Measurements from ENCODE around the gene DSPP.
"Not testable (repeated sequence)": the region's sequence is repeated elsewhere in the genome, so short reads cannot be mapped to it uniquely, and the experiment has no call there.

The DSPP gene

GRCh38 chr4:87608229-87608628 lies at the start of gene DSPP:
TSS of gene DSPP (plus strand) at chr4:87608529. CDS start at chr4:87610909, 2,380 bp downstream.
- DNase-seq (no peak), ATAC-seq (replicated peaks) (no peak)
- no peaks in the 10 kb centered on the region for H3K36me3 Mint-ChIP-seq
- H3K4me1 Mint-ChIP-seq, result no peaks in the 10 kb centered on the region
- no peak within 1 kb of the TSS for H3K4me3 Mint-ChIP-seq
- no peaks in the 10 kb centered on the region for H3K9me3 Mint-ChIP-seq
- H3K27ac Mint-ChIP-seq, result no peak within 1 kb of the TSS
- H3K27me3 Mint-ChIP-seq, result no peaks in the 10 kb centered on the region

- Mint-ChIP-seq H3K4me3 (peak overlapping the region in 1 of 2 donors; percentile 25), H3K36me3 (no peaks in the 10 kb centered on the region), H3K4me1 (peaks cover 3 to 6% of the 10 kb centered on the region in 2 donors), H3K9me3 (no peaks in the 10 kb centered on the region), H3K27me3 (no peaks in the 10 kb centered on the region), H3K27ac (no peak overlapping the region)
- ATAC-seq (replicated peaks), result peak; percentile 99 to 100
- DNase-seq, result peak; percentile 36
These were observed 49.1 kb upstream of the DSPP start for GRCh38 chr4:87559090-87559837.

DNA sequence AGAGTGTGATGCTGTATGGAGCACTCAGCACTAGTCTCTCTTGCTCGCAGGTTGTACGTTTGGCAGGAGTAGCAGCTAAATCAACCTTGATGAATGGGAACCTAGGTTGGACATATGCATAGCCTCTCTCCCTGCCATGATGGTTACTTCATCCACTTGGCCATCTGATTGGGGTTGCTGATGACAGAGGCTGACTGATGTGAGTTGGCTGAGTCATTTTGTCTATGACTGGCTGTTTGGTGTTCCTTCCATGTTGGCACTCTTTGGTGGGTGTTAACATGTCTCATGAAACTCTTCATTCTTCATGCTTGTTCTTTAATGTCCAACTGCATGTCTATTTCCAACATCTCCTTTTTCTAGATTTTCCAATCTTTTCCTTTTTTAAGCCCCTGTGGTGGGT lies 47.5 kb upstream of the DSPP start:
- no peak overlapping the region for H3K4me3 Mint-ChIP-seq
- no peak for ATAC-seq (replicated peaks)

DNA sequence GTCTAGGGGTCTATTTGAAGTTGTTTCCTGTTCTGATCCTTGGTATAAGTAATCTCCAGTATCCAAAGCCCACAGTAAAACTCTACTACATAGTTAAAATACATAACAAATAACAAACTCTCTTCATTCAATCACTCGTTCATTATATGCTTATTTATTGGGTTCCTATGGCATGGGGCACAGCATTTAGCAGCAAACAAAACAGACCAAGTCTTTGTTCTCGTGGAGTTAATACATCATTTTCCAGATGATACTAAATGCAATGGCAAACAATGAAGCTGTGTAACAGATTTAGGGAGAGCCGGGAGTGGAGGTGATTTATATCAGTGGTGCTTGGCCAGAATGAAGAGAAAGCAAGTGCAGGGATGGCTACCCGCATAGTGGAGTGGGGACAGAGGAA lies 42.6 kb upstream of the DSPP start:
- peaks cover 0 to 1% of the 10 kb centered on the region in 2 donors for H3K27me3 Mint-ChIP-seq
- H3K36me3 Mint-ChIP-seq, result no peaks in the 10 kb centered on the region
- H3K4me3 Mint-ChIP-seq, result no peak overlapping the region
- ATAC-seq (replicated peaks) (no peak), DNase-seq (no peak)
- no peaks in the 10 kb centered on the region for H3K4me1 Mint-ChIP-seq
- no peak overlapping the region for H3K27ac Mint-ChIP-seq
- H3K9me3 Mint-ChIP-seq, result no peaks in the 10 kb centered on the region

More for the DNA sequence above, 47.5 kb upstream of the DSPP start:
- Mint-ChIP-seq H3K9me3 (no peaks in the 10 kb centered on the region), H3K27me3 (no peaks in the 10 kb centered on the region), H3K27ac (no peak overlapping the region), H3K36me3 (no peaks in the 10 kb centered on the region), H3K4me1 (peaks cover 3 to 6% of the 10 kb centered on the region in 2 donors)
- DNase-seq, result no peak

- H3K4me3 Mint-ChIP-seq, result no peak overlapping the region
- no peak for DNase-seq
- H3K9me3 Mint-ChIP-seq, result no peaks in the 10 kb centered on the region
- H3K4me1 Mint-ChIP-seq, result no peaks in the 10 kb centered on the region
- H3K27ac Mint-ChIP-seq, result no peak overlapping the region
- no peaks in the 10 kb centered on the region for H3K36me3 Mint-ChIP-seq
- no peak for ATAC-seq (replicated peaks)
- peaks cover 0 to 5% of the 10 kb centered on the region in 2 donors for H3K27me3 Mint-ChIP-seq
These were observed 42.1 kb upstream of the DSPP start for GRCh38 chr4:87566276-87566675.

DNA sequence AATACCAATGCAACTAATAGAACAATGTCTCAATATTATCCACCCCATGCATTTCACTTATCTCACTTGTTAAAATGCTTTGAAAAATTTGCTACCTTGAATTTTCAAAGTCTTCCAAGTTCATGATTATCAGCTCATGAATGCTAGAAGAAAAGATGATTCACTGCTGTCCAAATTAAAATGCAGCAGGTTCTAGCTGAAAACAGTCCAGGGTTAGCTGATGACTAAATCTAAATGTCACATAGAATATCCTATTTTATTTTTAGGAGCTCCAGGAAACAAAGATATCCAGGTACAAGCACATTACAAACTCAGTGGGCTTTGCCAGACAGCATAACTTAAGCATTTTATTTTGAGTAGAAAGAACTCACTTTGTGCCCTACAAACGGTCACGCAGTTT lies 41.1 kb upstream of the DSPP start:
- Mint-ChIP-seq H3K27ac (no peak overlapping the region), H3K4me1 (no peaks in the 10 kb centered on the region), H3K9me3 (no peaks in the 10 kb centered on the region), H3K36me3 (no peaks in the 10 kb centered on the region), H3K27me3 (peaks cover 0 to 5% of the 10 kb centered on the region in 2 donors), H3K4me3 (no peak overlapping the region)
- DNase-seq, result no peak
- no peak for ATAC-seq (replicated peaks)

DNA sequence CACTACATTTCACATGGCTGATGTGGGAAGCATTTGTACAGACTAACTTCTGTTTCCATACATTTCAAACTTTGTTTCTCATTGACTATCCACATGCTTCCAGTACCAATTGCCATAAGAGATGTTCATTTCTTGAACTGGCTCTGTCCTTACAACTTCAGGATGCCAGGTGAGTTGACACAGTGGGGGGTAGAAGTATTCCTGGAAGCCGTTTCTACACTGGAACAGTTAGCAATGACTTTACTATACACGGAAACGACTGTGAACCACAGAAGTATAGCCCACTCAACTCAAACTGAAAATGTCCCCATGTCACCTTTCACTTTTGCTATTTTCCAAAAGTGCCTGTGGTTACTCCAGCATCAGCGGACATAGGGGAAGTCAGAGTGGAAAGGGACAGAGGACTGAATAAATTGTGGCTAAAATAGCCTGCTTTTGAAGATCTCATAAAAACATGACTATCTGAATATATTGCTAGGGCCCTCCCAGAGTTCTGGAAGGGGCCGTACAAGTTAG lies 38.0 kb upstream of the DSPP start:
- no peaks in the 10 kb centered on the region for H3K9me3 Mint-ChIP-seq
- no peaks in the 10 kb centered on the region for H3K36me3 Mint-ChIP-seq
- H3K27me3 Mint-ChIP-seq, result peaks cover 0 to 5% of the 10 kb centered on the region in 2 donors
- no peak overlapping the region for H3K4me3 Mint-ChIP-seq
- ATAC-seq (replicated peaks) (no peak), DNase-seq (no peak)
- H3K4me1 Mint-ChIP-seq, result no peaks in the 10 kb centered on the region
- no peak overlapping the region for H3K27ac Mint-ChIP-seq

GRCh38 chr4:87574376-87574775 lies 34.0 kb upstream of the DSPP start:
- H3K4me1 Mint-ChIP-seq; H3K4me3 Mint-ChIP-seq; H3K9me3 Mint-ChIP-seq; DNase-seq; ATAC-seq (replicated peaks); H3K27me3 Mint-ChIP-seq; H3K27ac Mint-ChIP-seq; H3K36me3 Mint-ChIP-seq: not testable (repeated sequence)

- DNase-seq (no peak), ATAC-seq (replicated peaks) (no peak)
- H3K4me1 Mint-ChIP-seq, result no peaks in the 10 kb centered on the region
- H3K27ac Mint-ChIP-seq, result no peak overlapping the region
- H3K9me3 Mint-ChIP-seq, result no peaks in the 10 kb centered on the region
- H3K4me3 Mint-ChIP-seq, result no peak overlapping the region
- no peaks in the 10 kb centered on the region for H3K36me3 Mint-ChIP-seq
- peaks cover 0 to 5% of the 10 kb centered on the region in 2 donors for H3K27me3 Mint-ChIP-seq
These were observed 33.3 kb upstream of the DSPP start for GRCh38 chr4:87574996-87575395.

DNA sequence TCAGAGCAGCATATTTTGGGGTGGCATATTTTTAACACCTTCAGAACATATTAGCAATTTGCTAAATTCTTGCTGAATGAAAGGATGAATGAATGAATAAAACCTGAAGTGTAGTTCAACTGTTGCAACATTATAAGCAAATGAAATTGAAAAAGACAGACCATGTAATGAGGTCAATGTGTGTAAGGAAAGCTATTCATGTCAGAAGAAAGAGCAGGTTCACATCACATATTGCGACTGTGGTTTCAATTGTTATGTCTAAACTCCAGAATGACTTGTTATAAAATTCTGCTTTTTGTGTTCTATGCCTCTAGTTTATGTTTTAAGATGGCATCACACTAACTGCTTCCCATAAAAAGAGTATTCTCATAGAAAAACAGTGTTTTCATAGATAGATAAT lies 32.9 kb upstream of the DSPP start:
- Mint-ChIP-seq H3K9me3 (no peaks in the 10 kb centered on the region), H3K4me3 (no peak overlapping the region), H3K36me3 (no peaks in the 10 kb centered on the region), H3K27ac (no peak overlapping the region), H3K27me3 (peaks cover 0 to 5% of the 10 kb centered on the region in 2 donors), H3K4me1 (no peaks in the 10 kb centered on the region)
- ATAC-seq (replicated peaks) (no peak), DNase-seq (no peak)

DNA sequence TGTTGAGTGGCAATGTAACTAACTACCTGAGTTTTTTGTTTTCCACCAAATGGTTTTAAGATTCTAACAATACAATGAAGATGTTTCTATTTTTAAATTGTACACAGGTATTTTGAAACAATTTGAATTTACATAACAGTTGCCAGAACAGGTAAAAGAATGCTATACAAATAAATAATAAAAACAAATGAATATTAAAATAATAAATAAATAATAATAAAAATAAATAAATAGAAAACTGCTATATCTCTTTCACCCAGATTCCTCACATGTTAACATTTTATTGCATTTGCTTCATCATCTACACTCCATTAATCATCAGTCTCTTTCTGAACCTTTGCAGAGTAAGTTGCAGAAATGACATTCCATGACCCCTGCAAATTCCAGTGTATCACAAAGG lies 32.3 kb upstream of the DSPP start:
- ATAC-seq (replicated peaks), result no peak
- no peaks in the 10 kb centered on the region for H3K36me3 Mint-ChIP-seq
- no peak overlapping the region for H3K27ac Mint-ChIP-seq
- H3K27me3 Mint-ChIP-seq, result peaks cover 0 to 1% of the 10 kb centered on the region in 2 donors
- H3K4me3 Mint-ChIP-seq, result no peak overlapping the region
- no peaks in the 10 kb centered on the region for H3K9me3 Mint-ChIP-seq
- H3K4me1 Mint-ChIP-seq, result no peaks in the 10 kb centered on the region
- DNase-seq, result no peak

DNA sequence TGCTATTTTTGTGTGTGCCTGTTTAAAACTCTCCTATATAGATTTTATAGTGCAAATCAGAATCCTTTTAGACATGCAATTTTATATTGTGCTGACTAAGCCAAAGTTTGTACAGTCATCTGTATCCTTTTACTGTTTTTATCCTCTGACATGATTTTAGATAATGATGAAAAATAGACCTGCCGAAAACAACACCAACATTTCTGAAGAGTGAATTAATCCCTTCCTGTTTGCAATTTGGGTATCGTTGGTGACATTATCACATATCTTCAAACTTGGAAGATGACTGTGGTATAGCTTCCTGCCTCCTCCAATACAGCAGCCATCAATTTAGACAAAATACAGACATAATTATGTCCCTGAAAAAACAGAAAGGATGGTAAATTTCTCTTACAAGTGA lies 28.9 kb upstream of the DSPP start:
- Mint-ChIP-seq H3K9me3 (no peaks in the 10 kb centered on the region), H3K4me3 (no peak overlapping the region), H3K27ac (no peak overlapping the region), H3K4me1 (no peaks in the 10 kb centered on the region), H3K36me3 (no peaks in the 10 kb centered on the region), H3K27me3 (no peaks in the 10 kb centered on the region)
- no peak for ATAC-seq (replicated peaks)
- DNase-seq, result no peak

DNA sequence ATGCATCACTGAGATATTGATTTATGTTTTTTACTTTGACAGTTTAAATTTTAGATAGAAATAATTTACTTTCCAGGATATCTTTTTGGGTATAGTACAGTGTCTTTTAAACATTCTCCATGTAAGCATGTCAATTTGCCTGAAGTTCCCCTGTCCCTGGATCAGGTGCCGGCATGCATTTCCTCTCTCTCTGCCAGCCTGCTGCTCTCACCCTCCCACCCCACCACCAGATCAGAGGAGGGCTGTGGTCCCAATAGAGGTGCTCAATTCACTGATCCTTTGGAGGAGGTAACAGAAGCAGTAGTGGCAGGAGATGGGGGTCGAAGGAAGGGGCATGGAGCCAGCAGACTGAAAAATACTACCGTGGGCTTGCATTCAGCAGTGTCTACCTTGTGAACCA lies 28.3 kb upstream of the DSPP start:
- DNase-seq (no peak), ATAC-seq (replicated peaks) (no peak)
- H3K27me3 Mint-ChIP-seq, result no peaks in the 10 kb centered on the region
- no peaks in the 10 kb centered on the region for H3K4me1 Mint-ChIP-seq
- H3K27ac Mint-ChIP-seq, result no peak overlapping the region
- H3K9me3 Mint-ChIP-seq, result no peaks in the 10 kb centered on the region
- no peaks in the 10 kb centered on the region for H3K36me3 Mint-ChIP-seq
- H3K4me3 Mint-ChIP-seq, result no peak overlapping the region

- Mint-ChIP-seq H3K27me3 (no peaks in the 10 kb centered on the region), H3K27ac (no peak overlapping the region), H3K9me3 (no peaks in the 10 kb centered on the region), H3K36me3 (no peaks in the 10 kb centered on the region), H3K4me1 (no peaks in the 10 kb centered on the region), H3K4me3 (no peak overlapping the region)
- ATAC-seq (replicated peaks), result no peak
- DNase-seq, result no peak
These were observed 24.0 kb upstream of the DSPP start for GRCh38 chr4:87584222-87584908.

DNA sequence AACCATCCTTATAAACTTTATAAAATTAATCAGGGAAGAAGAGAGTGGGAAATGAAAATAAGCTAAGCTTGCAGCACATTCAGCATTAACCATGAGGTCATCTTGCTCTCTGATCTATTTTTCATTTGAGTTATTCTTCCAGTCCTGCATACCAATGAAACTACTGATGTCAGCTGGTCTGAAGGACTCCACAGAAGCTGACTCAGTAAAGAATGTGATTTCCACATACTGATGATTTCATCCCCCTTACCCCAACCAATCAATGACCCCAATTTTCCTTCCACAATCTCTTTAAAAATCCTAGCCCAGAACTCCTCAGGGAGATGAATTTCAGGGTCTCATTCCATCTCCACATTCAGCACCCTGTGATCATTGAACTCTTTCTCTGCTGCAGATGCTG lies 18.8 kb upstream of the DSPP start:
- no peak for DNase-seq
- H3K4me1 Mint-ChIP-seq, result no peaks in the 10 kb centered on the region
- no peaks in the 10 kb centered on the region for H3K9me3 Mint-ChIP-seq
- no peak overlapping the region for H3K27ac Mint-ChIP-seq
- H3K4me3 Mint-ChIP-seq, result no peak overlapping the region
- H3K27me3 Mint-ChIP-seq, result no peaks in the 10 kb centered on the region
- H3K36me3 Mint-ChIP-seq, result no peaks in the 10 kb centered on the region
- ATAC-seq (replicated peaks), result no peak

Data from stimulated activated naive B cell treated with anti-CD40 and anti-IgM and Interleukin-4, amounts not matched to agents 10 μg/mL and 1 μg/mL and 100 μg/mL, for 72 hours (primary cell).